Measurements from ENCODE around the gene MARCHF4. TPM values are rescaled to one million over a fixed set of nuclear protein-coding genes. Genes with fewer than 3 reads are reported as not detected.

Gene MARCHF4
- total RNA-seq = 3.2 and 7.2 TPM in 2 replicates

GRCh38 chr2:216371721-216372702, at the start of gene MARCHF4:
Gene MARCHF4, minus strand, starts transcription at chr2:216372483. Its CDS starts 2,223 bp downstream, at chr2:216370260.

GRCh38 chr2:216412022-216412999, 40.0 kb upstream of the MARCHF4 start, which contains the start of gene SMARCAL1:
Gene SMARCAL1, plus strand, starts transcription at chr2:216412484. Its CDS starts 2,221 bp downstream, at chr2:216414705.

Other genes starting within 250 kb of the MARCHF4 start
- 11.2 and 17.5 TPM in 2 replicates for gene SMARCAL1, start 40.0 kb upstream of the MARCHF4 start, total RNA-seq
- gene RPL37A, start 126.4 kb upstream of the MARCHF4 start, total RNA-seq = 3,958 and 4,338 TPM in 2 replicates

All from endothelial cell of coronary artery (primary cell).